ENCODE measurements around the gene NUDT9. TPM values are rescaled to one million over a fixed set of nuclear protein-coding genes. Genes with fewer than 3 reads are reported as not detected.

Gene NUDT9, protein sequence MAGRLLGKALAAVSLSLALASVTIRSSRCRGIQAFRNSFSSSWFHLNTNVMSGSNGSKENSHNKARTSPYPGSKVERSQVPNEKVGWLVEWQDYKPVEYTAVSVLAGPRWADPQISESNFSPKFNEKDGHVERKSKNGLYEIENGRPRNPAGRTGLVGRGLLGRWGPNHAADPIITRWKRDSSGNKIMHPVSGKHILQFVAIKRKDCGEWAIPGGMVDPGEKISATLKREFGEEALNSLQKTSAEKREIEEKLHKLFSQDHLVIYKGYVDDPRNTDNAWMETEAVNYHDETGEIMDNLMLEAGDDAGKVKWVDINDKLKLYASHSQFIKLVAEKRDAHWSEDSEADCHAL
- total RNA-seq (10 to 100 TPM; 17.1 to 29.7 (median 24.0) TPM), polyA plus RNA-seq (10 to 100 TPM; 55.5 to 56.6 TPM)
- long read RNA-seq, donor 1, transcript NUDT9-201 (8 exons, 1,701 nt) = major isoform, 27 of 36 reads
- long read RNA-seq, donor 1, partial matches to known transcripts = 1 of 36 reads
- long read RNA-seq, donor 1, other reads (novel, unspliced or antisense) = 8 of 36 reads
- long read RNA-seq, donor 2, transcript NUDT9-201 (8 exons, 1,701 nt) = major isoform, 91 of 115 reads
- long read RNA-seq, donor 2, partial matches to known transcripts = 7 of 115 reads
- long read RNA-seq, donor 2, other reads (novel, unspliced or antisense) = 13 of 115 reads
- long read RNA-seq, donor 3, transcript NUDT9-201 (8 exons, 1,701 nt) = major isoform, 25 of 31 reads
- long read RNA-seq, donor 3, partial matches to known transcripts = 0 of 31 reads
- long read RNA-seq, donor 3, other reads (novel, unspliced or antisense) = 5 of 31 reads

DNA sequence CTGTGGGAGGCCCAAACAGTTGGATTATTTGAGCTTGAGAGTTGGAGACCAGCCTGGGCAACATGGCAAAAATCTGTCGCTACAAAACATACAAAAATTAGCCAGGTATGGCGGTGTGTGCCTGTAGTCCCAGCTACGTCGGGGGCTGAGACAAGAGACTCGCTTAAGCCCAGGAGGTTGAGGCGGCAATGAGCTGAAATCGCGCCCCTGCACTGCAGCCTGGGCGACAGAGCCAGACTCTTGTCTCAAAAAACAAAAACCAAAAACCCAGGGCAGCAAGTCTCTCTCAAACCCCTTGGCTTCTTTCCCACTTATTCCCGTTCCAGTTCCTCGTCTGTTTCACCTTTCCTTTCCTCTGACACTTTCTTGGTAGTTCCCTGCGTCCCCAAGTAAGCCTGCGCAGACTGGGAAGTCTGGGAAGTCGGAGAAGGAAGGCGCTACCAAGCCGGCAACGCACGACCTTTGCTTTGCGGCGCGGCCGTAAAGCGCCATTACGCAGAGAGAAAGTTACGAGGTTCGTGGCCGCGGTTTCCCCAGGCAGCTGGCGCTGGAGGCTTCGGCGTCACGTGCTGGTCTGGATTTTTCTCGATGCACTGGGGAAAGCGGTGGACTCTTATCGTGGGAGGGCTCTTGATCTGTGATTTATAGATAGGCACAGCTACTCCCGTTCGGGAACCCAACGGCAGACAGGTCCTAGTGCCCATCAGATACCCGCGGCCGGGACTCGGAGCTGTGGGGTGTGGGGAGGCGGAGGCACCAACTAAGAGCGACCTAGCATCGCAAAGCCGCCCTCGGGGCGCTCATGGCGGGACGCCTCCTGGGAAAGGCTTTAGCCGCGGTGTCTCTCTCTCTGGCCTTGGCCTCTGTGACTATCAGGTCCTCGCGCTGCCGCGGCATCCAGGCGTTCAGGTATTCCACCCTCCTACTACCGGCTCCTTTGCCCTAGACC is at the start of gene NUDT9:
NUDT9 (plus strand) TSS at position 470 of the 949 bp plus-strand sequence; CDS start at position 803, 333 bp downstream.
- peaks cover 0 to 34% (median 24%) of the 10 kb centered on the region in 12 donors for H3K4me1 ChIP-seq
- no peaks in the 10 kb centered on the region for H3K27me3 ChIP-seq
- whole genome bisulfite sequencing, 4 donors = 0 to 4% (median 1%) methylated on average over 57 to 58 of the region's 58 CpGs
- peak; percentile 93 to 98 (median 97) for ATAC-seq
- H3K4me3 ChIP-seq = peak within 1 kb of the TSS; percentile 59 to 99 (median 80)
- H3K9me3 ChIP-seq = no peaks in the 10 kb centered on the region
- H3K27ac ChIP-seq = peak within 1 kb of the TSS; percentile 83 to 97 (median 90)
- TF ChIP-seq, protein P1, sequence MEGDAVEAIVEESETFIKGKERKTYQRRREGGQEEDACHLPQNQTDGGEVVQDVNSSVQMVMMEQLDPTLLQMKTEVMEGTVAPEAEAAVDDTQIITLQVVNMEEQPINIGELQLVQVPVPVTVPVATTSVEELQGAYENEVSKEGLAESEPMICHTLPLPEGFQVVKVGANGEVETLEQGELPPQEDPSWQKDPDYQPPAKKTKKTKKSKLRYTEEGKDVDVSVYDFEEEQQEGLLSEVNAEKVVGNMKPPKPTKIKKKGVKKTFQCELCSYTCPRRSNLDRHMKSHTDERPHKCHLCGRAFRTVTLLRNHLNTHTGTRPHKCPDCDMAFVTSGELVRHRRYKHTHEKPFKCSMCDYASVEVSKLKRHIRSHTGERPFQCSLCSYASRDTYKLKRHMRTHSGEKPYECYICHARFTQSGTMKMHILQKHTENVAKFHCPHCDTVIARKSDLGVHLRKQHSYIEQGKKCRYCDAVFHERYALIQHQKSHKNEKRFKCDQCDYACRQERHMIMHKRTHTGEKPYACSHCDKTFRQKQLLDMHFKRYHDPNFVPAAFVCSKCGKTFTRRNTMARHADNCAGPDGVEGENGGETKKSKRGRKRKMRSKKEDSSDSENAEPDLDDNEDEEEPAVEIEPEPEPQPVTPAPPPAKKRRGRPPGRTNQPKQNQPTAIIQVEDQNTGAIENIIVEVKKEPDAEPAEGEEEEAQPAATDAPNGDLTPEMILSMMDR (IDR thresholded peaks at IDR 0.05) = no peak
- TF ChIP-seq POLR2A (IDR thresholded peaks at IDR 0.05) = peak in 1 of 2 donors; percentile 69
- H3K36me3 ChIP-seq = no peaks in the 10 kb centered on the region
- intact Hi-C loops (cut with DNase I) = loop anchor here in 5 of 10 donors (1.0 to 5.0 kb wide), 5 partner anchors 31 to 110 kb away; partner anchors contain the start of gene HSD17B11 (in 2 of the 5)
- peak; percentile 95 to 98 (median 96) for DNase-seq

DNA sequence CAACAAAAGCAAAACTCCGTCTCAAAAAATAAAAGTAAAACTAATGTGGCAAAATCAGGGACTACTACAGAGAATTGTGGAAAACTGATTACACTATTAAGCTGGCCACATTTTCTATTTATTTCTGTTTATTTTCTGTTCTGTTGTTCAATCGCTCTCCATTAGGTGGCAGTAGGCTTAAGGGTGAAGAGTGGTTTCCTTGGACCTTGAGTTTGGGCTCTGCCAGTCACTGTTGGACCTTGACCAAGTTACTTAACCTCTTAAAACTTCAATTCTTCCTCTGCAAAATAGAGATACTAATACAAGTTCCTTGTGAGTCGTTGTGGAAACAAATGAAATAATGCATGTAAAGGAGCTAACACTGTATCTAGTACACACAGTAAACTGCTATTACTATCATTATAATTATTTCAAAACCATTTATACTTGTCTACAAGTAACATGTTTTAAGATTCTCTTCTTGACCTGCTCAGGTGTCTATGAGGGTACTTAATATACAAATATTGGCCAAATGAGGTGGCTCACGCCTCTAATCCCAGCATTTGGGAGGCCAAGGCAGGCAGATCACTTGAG is 46.6 kb upstream of the NUDT9 start:
- DNase-seq (no peak), ATAC-seq (peak; percentile 55 to 86 (median 65))
- intact Hi-C loops (cut with DNase I) = loop anchor here in 9 of 10 donors (1.0 to 10.0 kb wide), 7 partner anchors 46 to 471 kb away; partner anchors contain the start of gene NUDT9 (in 3 of the 9)
- Histone ChIP-seq H3K27me3 (no peaks in the 10 kb centered on the region), H3K36me3 (peaks cover 0 to 68% (median 49%) of the 10 kb centered on the region in 9 donors), H3K4me3 (no peak overlapping the region), H3K9me3 (no peaks in the 10 kb centered on the region), H3K4me1 (peaks cover 0 to 9% (median 3%) of the 10 kb centered on the region in 12 donors), H3K27ac (peak overlapping the region in 1 of 12 donors; percentile 25)
- TF ChIP-seq, protein P1 (IDR thresholded peaks at IDR 0.05) = peak; percentile 44 to 80 (median 68)
- no peak for TF ChIP-seq POLR2A (IDR thresholded peaks at IDR 0.05)
- WGBS, 4 donors = 52 to 63% (median 56%) methylated on average over 4 of the region's 4 CpGs

DNA sequence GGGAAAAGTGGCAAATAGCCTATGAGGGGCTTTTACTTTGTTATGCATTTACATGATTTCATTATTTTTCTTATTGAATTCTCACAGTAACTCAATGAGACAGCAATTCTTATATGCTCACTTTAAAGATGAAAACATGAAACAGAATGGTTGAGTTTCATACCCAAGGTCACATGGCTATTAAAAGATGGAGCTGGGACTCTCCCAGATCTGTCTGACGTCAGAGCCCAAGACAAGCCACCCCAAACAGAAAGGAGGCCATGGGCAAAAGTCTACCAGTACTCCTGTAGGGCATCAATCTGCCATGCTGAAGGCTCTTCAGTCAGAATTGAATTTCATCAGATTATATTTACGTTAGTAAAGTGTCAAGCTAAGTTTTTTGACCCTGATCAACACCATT is 44.6 kb upstream of the NUDT9 start:
- 74 to 89% (median 84%) methylated on average over 2 of the region's 2 CpGs for WGBS, 4 donors
- intact Hi-C loops (cut with DNase I) = loop anchor here in 8 of 10 donors (2.0 to 10.0 kb wide), 6 partner anchors 44 to 469 kb away; partner anchors contain the start of gene NUDT9 (in 3 of the 8)
- Histone ChIP-seq H3K4me1 (peaks cover 0 to 7% (median 3%) of the 10 kb centered on the region in 12 donors), H3K9me3 (no peaks in the 10 kb centered on the region), H3K36me3 (peaks cover 0 to 68% (median 44%) of the 10 kb centered on the region in 9 donors), H3K27me3 (no peaks in the 10 kb centered on the region), H3K4me3 (no peak overlapping the region), H3K27ac (no peak overlapping the region)
- no peak for TF ChIP-seq POLR2A (IDR thresholded peaks at IDR 0.05)
- TF ChIP-seq, protein P1 (IDR thresholded peaks at IDR 0.05) = no peak
- ATAC-seq (no peak), DNase-seq (no peak)

Measured in heart left ventricle (tissue), 16 donors.